Neural cell (in vitro differentiated cells): ENCODE measurements around the gene PDE2A.

Experiments
- CTCF ChIP-seq: fragments of 450-650 bp; IDR thresholded peaks from 2 replicates; pipeline ENCODE4 v1.5.1; 2014; ENCODE audit warnings: antibody characterized with exemption, mild to moderate bottlenecking, moderate library complexity; ENCODE audit not compliant: poor library complexity, severe bottlenecking
- EP300 ChIP-seq: fragments of 450-650 bp; conservative IDR thresholded peaks from 2 replicates; pipeline ENCODE4 v1.6.1; 2014; ENCODE audit warnings: antibody characterized with exemption, mild to moderate bottlenecking, moderate library complexity; ENCODE audit not compliant: poor library complexity, severe bottlenecking
- EZH2 ChIP-seq: fragments of 200-600, 300-800 bp; shearing (Covaris generic), sonication (generic); IDR thresholded peaks from 2 replicates; pipeline ENCODE4 v1.6.1; 2014; ENCODE audit warnings: antibody characterized with exemption, low read length, borderline replicate concordance, mild to moderate bottlenecking; ENCODE audit not compliant: insufficient read depth, poor library complexity, severe bottlenecking
- MXI1 ChIP-seq: fragments of 450-650 bp; conservative IDR thresholded peaks from 2 replicates; pipeline ENCODE4 v1.6.1; 2014; ENCODE audit warnings: antibody characterized with exemption, mild to moderate bottlenecking; ENCODE audit not compliant: poor library complexity, severe bottlenecking
- RAD21 ChIP-seq: fragments of 450-650 bp; conservative IDR thresholded peaks from 2 replicates; pipeline ENCODE4 v1.6.1; 2014; ENCODE audit warnings: antibody characterized with exemption, mild to moderate bottlenecking, moderate library complexity
- REST ChIP-seq: IDR thresholded peaks from 2 replicates; pipeline ENCODE4 v1.6.1; 2012; ENCODE audit warnings: borderline replicate concordance
- SMC3 ChIP-seq: fragments of 450-650 bp; conservative IDR thresholded peaks from 2 replicates; pipeline ENCODE4 v1.6.1; 2014; ENCODE audit warnings: antibody characterized with exemption, mild to moderate bottlenecking, moderate library complexity; ENCODE audit not compliant: poor library complexity
- TAF1 ChIP-seq: IDR thresholded peaks from 2 replicates; pipeline ENCODE4 v1.6.1; 2012; ENCODE audit warnings: low read depth

- TF ChIP-seq CTCF, result no peak
- TF ChIP-seq MXI1, result no peak
- no peak for TF ChIP-seq SMC3
- TF ChIP-seq TAF1, result no peak
- TF ChIP-seq REST, result no peak
- TF ChIP-seq EZH2, result no peak
- TF ChIP-seq RAD21, result no peak
- no peak for TF ChIP-seq EP300
Observed at GRCh38 chr11:72646472-72646871, 27.8 kb downstream of the PDE2A start.
